Thoracic aorta (tissue), 2 donors: ENCODE measurements around the gene ZDHHC16. TPM values are rescaled to one million over a fixed set of nuclear protein-coding genes. Genes with fewer than 3 reads are reported as not detected.

ENCODE experiments used
- ATAC-seq: fragments of 150-250 bp; one replicate; pipeline ENCODE4 v1.8.0; 2017; ENCODE audit warnings: low read depth; ENCODE audit not compliant: insufficient number of reproducible peaks, low FRiP score
- DNase-seq: peaks from one replicate; pipeline ENCODE4 v3.0.0-alpha.2; 2020; ENCODE audit warnings: low spot score
- H3K27ac ChIP-seq, 2 donors: fragments of 200-600 bp; sonication (generic); 1 replicate in 1 of 2; 2 replicates in 1 of 2; pipeline ENCODE4 v1.5.1; 2016; ENCODE audit warnings: mild to moderate bottlenecking in 2 of 2, moderate library complexity in 2 of 2
- H3K27me3 ChIP-seq: fragments of 200-600 bp; sonication (generic); replicated peaks from 2 replicates; pipeline ENCODE4 v1.6.0; 2016; ENCODE audit warnings: mild to moderate bottlenecking; ENCODE audit not compliant: insufficient read depth
- H3K36me3 ChIP-seq: fragments of 200-600 bp; sonication (generic); one replicate; pipeline ENCODE4 v1.5.1; 2016
- H3K4me1 ChIP-seq, 2 donors: fragments of 200-600 bp; sonication (generic); 1 replicate in 1 of 2; 2 replicates in 1 of 2; pipeline versions ENCODE4 v1.5.1 to v1.6.0; 2016; ENCODE audit warnings: low read depth in 2 of 2, mild to moderate bottlenecking in 1 of 2; ENCODE audit not compliant: control insufficient read depth in 1 of 2
- H3K4me3 ChIP-seq: fragments of 200-600 bp; sonication (generic); 2 replicates; pipeline ENCODE4 v1.5.1; 2016; ENCODE audit warnings: mild to moderate bottlenecking
- H3K9me3 ChIP-seq: fragments of 200-600 bp; sonication (generic); 2 replicates; pipeline ENCODE4 v1.5.1; 2016
- total RNA-seq, 2 donors: library from RNA; depleted of rRNA; stranded (reverse); fragments of >200 nt; gene quantifications; one replicate each; pipeline versions ENCODE4 v1.1.0 to v1.2.3, GENCODE V29; 2016
- TF ChIP-seq, protein P1 (sequence below): fragments of 200-600 bp; sonication (generic); IDR thresholded peaks from one replicate; pipeline ENCODE4 v1.5.1; 2019; ENCODE audit warnings: antibody characterized with exemption

The ZDHHC16 gene
- total RNA-seq, 2 donors from 2014 or later: 23.4 to 31.7 TPM

- Histone ChIP-seq H3K4me3 (no peak overlapping the region), H3K9me3 (no peaks in the 10 kb centered on the region), H3K4me1 (peaks cover 13 to 51% of the 10 kb centered on the region in 2 donors), H3K27me3 (no peaks in the 10 kb centered on the region), H3K27ac (no peak overlapping the region), H3K36me3 (peaks cover 21% of the 10 kb centered on the region)
- DNase-seq (no peak), ATAC-seq (no peak)
- TF ChIP-seq, protein P1, sequence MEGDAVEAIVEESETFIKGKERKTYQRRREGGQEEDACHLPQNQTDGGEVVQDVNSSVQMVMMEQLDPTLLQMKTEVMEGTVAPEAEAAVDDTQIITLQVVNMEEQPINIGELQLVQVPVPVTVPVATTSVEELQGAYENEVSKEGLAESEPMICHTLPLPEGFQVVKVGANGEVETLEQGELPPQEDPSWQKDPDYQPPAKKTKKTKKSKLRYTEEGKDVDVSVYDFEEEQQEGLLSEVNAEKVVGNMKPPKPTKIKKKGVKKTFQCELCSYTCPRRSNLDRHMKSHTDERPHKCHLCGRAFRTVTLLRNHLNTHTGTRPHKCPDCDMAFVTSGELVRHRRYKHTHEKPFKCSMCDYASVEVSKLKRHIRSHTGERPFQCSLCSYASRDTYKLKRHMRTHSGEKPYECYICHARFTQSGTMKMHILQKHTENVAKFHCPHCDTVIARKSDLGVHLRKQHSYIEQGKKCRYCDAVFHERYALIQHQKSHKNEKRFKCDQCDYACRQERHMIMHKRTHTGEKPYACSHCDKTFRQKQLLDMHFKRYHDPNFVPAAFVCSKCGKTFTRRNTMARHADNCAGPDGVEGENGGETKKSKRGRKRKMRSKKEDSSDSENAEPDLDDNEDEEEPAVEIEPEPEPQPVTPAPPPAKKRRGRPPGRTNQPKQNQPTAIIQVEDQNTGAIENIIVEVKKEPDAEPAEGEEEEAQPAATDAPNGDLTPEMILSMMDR: no peak
Measured at GRCh38 chr10:97451605-97452004, 5.6 kb downstream of the ZDHHC16 start.

DNA sequence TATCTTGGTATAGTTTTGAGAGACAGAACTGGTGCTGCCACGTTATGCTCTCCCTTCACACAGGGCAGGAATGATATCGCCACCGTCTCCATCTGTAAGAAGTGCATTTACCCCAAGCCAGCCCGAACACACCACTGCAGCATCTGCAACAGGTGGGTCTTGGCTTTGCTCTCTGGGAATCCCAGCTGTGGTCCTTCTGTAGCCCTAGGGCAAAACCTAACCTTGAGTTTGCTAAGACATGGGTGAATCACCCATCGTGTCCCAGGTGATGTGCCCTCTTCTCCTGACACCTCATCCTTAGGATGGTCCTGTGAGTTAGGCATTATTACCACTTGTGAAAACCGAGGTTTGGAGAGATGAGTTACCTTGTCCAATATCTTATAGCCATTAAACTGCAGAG lies 6.4 kb downstream of the ZDHHC16 start:
- Histone ChIP-seq H3K27me3 (no peaks in the 10 kb centered on the region), H3K9me3 (no peaks in the 10 kb centered on the region), H3K27ac (no peak overlapping the region), H3K4me1 (peaks cover 10 to 44% of the 10 kb centered on the region in 2 donors), H3K4me3 (no peak overlapping the region), H3K36me3 (peaks cover 29% of the 10 kb centered on the region)
- TF ChIP-seq, protein P1: no peak
- DNase-seq (no peak), ATAC-seq (no peak)

GRCh38 chr10:97454330-97455036 lies 8.5 kb downstream of the ZDHHC16 start:
- no peak for DNase-seq

GRCh38 chr10:97456034-97456685 lies 10.2 kb downstream of the ZDHHC16 start:
- H3K9me3 ChIP-seq: no peaks in the 10 kb centered on the region
- DNase-seq (no peak), ATAC-seq (no peak)
- H3K4me3 ChIP-seq: no peak overlapping the region
- TF ChIP-seq, protein P1: no peak
- peaks cover 64% of the 10 kb centered on the region for H3K36me3 ChIP-seq
- H3K27me3 ChIP-seq: no peaks in the 10 kb centered on the region
- H3K4me1 ChIP-seq: peaks cover 3 to 20% of the 10 kb centered on the region in 2 donors
- peak overlapping the region; percentile 28 to 37 for H3K27ac ChIP-seq

More at GRCh38 chr10:97454330-97455036, 8.5 kb downstream of the ZDHHC16 start:
- Histone ChIP-seq H3K27ac (peak overlapping the region; percentile 37 to 41), H3K4me1 (peaks cover 5 to 28% of the 10 kb centered on the region in 2 donors), H3K36me3 (peaks cover 48% of the 10 kb centered on the region), H3K27me3 (no peaks in the 10 kb centered on the region), H3K9me3 (no peaks in the 10 kb centered on the region), H3K4me3 (no peak overlapping the region)
- TF ChIP-seq, protein P1: no peak
- no peak for ATAC-seq

- H3K9me3 ChIP-seq: no peaks in the 10 kb centered on the region
Measured at GRCh38 chr10:97456686-97457065, 10.7 kb downstream of the ZDHHC16 start.

More at GRCh38 chr10:97456686-97457065, 10.7 kb downstream of the ZDHHC16 start:
- Histone ChIP-seq H3K4me3 (no peak overlapping the region), H3K27me3 (no peaks in the 10 kb centered on the region), H3K4me1 (peaks cover 3 to 18% of the 10 kb centered on the region in 2 donors), H3K27ac (no peak overlapping the region), H3K36me3 (peaks cover 70% of the 10 kb centered on the region)
- ATAC-seq (no peak), DNase-seq (no peak)
- TF ChIP-seq, protein P1: no peak
